Measurements from ENCODE around the gene TLNRD1.
A peak's percentile ranks its signal among the peaks of the same experiment; 100 is the strongest.
"Not testable (repeated sequence)": the region's sequence is repeated elsewhere in the genome, so short reads cannot be mapped to it uniquely, and the experiment has no call there.

Gene TLNRD1

DNA sequence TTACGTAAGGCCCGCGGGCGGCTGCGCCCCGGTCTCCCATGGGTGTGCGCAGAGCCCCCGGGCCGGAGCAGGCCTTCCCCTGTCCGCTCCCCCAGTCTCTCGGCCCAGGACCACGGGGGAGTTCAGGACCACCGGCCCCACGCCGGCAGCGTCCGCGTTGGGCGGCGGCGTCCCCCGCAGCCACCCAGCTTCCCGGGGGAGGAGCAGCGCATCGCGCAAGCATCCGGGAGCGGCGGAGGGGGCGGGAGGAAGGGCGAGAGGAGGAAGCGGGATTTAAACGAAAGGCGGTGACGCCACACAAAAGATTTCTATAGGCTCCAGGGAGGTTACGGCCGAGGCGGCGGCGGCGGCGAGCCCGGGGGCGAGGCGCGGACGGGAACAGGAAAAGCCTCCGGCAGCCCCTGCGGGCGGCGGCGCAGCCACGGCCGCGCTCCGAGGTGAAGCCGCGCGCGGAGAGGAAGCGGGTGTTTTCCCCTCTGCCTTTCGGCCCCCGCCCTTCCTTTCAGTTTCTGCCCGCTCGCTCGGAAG, at the start of gene TLNRD1:
TLNRD1 (plus strand) TSS at position 300 of the 528 bp plus-strand sequence. CDS start 1,349 bp downstream, outside the sequence.
- peak; percentile 67 for DNase-seq (ENCODE audit: low read depth)

DNA sequence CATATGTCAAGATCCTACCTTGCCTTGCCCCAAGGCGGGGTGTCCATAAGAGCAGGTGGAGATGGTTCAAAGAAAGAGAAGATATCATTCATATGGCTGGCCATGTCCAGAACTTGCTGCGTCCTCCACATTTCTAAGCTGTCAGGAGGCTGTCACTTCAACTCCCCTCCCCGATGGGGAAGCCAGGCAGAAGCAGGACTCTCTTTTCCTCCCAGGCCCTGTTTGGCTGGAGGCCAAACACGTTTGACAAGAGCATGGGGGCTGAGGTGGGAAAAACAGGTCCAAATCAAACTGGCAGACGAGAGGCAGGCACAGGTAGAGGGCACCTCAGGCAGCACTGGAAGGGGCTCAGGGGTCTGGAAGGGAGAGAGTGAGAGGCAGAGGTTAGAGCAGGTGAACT, 48.8 kb upstream of the TLNRD1 start:
- no peak for DNase-seq (ENCODE audit: low read depth)

DNA sequence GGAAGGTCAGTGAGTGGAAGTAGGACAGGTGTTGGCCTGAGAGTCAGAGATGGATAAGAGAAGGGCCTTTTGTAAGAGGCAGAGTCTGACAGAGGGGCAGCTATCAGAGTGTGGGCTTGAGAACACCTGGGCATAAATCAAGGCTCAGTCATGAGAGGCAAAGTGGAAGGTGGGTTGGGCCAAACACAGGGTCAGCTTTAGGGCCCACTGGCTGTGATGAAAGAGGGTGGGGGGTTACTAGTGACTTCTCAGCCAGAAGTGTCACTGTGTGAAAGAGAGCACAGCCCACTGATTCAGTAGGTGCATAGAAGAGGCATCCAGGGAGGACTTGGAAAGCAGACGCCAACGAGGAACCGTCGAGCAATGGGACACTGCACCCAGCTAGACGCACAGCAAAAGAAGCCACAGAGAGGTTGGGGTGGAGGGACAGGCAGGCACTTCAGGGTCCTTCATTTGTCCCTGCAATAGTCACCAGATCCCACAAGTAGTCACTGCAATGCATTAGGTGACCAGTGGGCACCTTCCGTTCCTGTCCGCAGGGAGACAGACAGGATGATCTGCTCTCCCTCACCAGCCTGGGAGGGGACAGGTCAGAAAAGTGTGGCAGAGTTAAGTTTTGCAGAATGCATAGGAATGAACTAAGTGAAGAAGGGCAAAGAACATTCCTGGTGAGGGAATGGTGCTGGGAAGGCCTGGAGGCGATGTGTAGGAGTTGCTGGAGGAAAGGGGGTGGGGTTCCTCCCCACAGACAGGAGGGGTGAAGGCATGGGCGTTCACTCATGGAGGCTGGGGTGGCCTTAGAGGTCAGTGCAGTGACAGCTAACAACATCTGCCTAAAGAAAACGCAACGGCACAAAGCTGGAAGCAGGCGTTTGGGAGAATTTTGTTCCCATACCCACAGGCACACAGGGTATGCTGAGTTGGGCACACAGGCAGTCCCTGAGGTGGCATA, 47.4 kb upstream of the TLNRD1 start:
- DNase-seq (ENCODE audit: low read depth) = no peak

DNA sequence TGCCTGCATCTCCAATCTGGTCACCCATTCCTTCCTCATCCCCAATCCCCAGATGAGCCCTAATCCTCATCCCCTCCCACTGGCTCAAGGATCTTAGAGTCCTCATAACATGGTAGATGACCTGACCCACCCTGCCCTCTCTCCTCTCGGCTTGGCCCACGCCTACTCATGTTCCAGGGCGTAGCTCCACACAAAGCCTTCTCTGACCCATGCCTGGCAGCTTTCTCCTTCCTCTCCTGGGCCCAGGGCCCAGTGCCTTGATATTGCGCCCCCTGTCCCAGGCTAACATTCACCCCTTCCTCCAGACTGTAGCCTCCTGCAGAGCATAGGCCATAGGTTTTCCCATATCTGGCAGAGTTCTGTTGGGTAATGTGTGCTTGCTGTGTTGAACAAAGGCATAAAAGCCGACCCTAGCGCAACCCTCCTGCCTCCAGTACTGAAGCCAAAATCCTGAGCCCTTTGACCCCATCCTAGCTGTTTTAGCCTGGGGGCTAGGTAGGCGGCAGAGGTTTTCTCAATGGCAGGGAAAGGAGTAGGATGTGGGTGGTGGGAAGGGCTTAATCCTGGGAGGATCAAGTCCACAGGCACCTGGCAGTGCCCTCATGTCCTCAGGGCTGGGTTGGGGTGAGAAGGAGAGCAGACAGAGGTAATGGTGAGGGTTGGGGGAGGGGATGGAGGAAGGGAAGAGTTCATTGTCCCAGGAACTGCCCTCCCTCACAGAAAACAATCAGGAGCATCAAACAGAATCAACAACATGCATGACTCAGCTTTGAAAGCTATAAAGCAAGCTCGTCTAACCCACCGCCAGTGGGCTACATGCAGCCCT, 46.6 kb upstream of the TLNRD1 start:
- DNase-seq (ENCODE audit: low read depth) = no peak

DNA sequence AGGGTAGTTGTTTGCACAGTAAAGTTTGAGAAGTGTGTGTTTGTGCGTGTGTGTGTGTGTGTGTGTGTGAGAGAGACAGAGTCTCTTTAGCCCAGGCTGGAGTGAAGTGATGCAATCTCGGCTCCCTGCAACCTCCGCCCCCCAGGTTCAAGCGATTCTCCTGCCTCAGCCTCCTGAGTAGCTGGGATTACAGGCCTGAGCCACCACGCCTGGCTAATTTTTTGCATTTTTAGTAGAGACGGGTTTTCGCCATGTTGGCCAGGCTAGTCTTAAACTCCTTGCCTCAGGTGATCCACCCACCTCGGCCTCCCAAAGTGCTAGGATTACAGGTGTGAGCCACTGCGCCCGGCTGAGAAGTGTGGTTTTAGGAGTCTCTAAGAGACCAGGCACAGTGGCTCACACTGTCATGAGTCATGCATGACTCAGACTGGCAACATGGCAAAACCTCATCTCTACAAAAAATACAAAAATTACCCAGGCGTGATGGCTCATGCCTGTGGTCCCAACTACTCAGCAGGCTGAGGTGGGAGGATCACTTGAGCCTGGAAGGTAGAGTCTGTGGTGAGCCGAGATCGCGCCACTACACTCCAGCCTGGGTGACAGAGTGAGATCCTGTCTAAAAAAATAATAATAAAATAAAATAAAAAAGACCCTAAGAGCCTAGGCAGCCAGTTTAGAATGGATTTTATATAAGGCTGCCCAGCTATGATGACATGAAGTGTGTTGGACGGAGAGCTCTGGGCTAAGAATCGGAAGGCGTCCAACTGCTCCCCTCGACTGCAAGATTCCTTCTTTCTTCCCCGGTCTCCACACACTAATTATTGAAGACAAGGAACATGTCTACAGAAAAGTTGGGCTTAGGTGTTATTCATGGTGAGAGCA, 44.9 kb upstream of the TLNRD1 start:
- DNase-seq (ENCODE audit: low read depth) = peak; percentile 89

DNA sequence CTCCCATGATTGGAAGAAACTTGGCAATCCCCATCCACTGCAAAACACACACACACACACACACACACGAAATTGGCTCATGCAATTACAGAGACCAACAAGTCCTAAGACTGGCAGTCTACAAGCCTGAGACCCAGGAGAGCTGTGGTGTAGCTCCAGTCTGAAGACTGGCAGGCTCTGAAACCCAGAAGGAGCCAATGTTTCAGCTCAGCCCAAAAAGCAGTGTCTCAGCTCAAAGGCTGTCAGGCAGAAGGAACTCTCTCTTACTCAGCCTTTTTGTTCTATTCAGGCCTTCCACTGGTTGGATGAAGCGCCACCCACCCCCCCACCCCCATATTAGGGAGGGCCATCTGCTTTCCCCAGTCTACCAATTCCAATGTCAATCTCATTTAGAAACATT, 43.2 kb upstream of the TLNRD1 start:
- DNase-seq (ENCODE audit: low read depth) = no peak

DNA sequence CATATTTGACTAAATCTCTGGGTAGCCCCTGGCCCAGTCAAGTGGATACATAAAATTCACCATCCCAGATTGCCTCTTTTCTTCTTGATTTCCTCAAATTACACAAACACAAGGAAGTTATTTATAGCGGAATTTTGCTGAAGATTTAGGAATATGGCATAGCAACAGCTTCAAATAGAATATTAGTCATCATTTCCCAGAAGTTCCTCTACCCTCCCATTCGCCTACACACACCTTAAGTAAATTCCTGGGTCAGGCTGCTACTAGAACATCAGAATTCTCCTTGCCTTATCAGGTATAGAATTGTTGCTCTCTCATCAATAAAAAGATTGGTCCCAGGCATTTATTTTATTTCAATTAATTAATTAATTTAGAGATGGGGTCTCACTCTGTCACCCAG, 42.7 kb upstream of the TLNRD1 start:
- DNase-seq (ENCODE audit: low read depth) = no peak

DNA sequence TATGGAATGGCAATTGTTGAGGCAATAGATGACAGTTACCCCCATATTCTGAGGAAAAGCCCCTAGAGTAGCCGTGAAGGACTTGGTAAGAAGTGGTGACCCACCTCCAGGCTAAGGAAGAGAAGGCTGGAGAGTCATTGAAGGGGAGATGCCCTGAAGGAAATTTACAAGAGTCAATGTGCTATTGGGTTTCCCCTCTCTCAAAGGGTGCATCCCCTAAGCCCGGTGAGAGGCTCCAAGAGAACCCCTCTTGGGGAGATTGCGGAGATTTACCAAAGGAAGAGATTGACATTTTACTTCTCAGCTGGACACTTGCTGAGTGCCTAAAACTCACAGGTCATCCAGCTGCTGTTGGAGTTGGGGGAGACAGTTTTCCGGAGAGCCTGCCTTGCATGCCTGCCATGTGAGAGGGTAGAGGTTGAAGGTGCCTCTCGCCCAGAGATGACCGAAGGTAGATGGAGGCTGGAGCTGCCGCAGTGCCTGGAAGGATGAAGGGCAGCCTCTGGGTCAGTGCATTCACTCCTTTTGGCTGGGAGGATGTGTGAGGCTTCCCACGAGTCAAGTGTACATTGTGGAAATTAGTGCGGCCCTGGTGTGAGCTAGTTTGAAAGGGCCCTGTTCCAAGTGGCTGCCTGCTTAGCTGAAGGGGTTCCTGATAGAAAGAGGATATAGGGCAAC, 41.8 kb upstream of the TLNRD1 start:
- no peak for DNase-seq (ENCODE audit: low read depth)

DNA sequence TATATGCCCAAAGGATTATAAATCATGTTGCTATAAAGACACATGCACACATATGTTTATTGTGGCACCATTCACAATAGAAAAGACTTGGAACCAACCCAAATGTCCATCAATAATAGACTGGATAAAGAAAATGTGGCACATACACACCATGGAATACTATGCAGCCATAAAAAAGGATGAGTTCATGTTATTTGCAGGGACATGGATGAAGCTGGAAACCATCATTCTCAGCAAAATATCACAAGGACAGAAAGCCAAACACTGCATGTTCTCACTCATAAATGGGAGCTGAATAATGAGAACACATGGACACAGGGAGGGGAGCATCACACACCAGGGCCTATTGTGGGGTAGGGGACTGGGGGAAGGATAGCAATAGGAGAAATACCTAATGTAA, 35.3 kb upstream of the TLNRD1 start:
- DNase-seq (ENCODE audit: low read depth) = not testable (repeated sequence)

DNA sequence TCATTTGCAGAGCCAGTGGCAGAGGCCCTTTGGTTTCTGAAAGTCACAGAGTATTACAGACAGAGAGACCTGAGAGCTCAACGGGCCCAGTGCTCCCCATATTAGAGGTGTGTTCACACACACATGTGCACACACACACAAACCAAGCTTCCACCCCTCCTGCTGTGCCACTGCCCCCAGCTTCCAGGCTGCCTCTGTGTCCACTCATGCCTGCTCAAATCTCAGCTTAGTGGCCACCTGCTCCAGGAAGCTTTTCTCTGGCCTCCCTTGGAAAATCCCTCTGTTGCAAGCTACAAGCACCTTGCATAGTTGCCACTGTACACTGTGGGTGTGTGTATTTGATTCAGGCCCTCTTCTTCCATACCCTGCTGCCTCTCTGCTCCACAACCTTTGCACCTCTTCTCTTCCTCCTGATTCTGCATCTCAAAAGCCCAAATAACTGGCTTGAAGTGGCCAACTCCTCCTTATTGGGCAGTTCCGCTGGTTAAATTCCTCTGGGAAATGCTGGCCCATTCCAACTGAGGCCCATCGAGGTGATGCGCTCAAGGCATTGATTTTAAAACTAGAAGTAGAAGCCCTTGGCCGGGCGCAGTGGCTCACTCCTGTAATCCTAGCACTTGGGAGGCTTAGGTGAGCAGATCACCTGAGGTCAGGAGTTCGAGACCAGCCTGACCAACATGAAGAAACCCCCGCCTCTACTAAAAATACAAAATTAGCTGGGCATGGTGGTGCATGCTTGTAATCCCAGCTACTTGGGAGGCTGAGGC, 34.1 kb upstream of the TLNRD1 start:
- no peak for DNase-seq (ENCODE audit: low read depth)

DNA sequence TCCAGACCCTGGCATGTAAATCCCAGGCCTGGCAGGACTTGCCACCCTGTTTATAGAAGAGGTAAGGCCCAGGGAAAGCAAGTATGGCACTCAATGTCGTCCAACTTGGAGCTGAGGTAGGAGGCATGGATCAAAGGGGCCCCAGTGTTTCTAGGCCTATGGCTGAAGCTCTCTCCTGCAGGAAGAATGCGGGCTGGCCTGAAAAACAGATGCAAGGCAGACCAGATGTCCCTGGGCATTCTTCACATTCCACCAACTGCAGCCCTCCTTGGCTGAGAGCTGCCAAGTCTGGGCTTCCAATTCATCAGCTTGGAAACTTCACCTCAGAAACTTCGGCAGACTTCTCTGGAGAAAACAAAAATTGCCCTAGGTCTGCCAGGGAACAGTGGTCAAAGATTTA, 33.3 kb upstream of the TLNRD1 start:
- no peak for DNase-seq (ENCODE audit: low read depth)

DNA sequence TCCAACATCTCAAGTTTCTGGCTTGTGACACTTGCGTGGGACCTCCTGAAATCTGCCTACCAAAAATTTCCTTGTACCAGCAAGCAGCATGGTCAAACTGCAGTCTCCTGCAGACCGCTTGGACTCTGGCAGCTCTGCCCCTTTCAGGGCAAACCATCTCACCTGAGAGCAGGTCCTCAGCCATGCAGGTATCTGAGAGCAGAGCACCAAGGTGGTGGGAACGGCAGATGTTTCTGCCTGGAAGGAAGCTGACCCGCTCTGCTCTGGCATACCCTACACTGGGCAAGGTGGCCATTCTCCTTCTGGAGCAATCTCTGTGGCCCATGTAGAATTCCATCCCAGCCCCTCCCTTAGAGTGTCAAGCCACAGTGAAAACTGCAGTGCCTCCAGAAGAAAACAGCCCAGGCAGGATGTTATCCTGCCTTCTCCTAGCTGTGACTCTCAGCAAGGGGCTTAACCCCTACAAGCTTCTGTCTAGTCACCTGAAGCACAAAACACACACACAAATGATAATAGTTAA, 32.7 kb upstream of the TLNRD1 start:
- DNase-seq (ENCODE audit: low read depth) = no peak

DNA sequence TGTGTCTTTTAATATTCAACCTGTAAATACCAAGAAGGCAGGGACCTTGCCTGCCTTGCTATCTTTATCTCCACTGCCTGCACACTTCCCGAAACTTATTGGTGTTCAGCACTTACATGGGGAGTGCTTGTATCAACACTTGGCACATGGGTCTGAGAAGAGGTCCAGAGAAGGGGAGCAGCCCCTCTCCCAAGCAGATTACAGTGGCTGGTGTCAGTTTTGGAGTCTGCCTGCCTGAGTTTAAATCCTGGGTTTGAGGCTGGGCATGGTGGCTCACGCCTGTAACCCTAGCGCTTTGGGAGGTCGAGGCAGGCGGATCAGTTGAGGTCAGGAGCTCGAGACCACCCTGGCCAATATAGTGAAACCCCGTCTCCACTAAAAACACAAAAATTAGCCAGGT, 31.4 kb upstream of the TLNRD1 start:
- no peak for DNase-seq (ENCODE audit: low read depth)

DNA sequence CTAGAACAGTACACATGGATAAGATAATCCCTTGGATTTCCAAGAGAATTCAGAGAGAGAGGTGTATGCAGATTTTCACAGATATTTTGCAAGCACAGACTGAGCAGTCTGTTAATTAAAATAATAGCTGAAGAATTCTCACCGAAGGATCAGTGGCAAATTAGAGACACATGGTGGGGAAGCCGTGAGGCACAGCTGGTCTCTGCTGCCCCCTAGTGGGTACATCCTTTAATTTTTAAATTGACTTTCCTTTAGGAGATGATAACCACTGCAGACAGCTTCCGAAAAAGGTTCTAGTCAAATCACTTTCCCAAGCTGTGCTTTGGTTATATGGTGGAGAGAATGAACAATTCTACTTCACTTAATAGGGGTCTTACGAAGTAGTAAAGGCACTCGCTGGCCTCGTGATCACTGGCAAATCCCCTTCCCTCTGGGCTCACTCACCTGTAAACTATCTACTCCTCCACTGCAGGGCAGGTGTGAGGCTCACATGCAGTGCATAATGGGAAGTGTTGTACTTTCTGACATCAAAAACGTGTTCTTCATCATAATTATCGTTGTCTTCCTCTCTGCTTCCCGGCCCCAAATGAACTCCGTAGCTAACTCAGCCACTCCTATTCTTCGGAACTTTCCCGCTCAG, 30.6 kb upstream of the TLNRD1 start:
- no peak for DNase-seq (ENCODE audit: low read depth)

DNA sequence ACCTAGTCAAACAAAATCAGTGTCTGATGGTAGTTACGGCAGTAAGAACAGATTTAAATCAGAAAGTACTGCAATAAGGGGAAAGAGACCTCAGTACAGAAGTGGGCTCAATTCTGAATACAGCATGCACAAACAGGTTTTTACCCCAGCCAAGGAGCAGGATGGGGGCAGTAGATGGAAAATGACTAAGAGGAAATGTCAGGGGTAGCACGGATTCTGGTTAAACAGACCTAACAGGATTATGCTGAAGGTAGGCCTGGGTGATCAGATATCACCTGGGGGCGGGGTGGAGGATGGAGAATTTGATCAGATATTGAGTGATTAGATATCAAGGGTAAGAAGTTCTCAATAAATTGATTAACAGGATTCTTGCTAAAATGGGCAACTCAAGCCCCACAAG, 30.1 kb upstream of the TLNRD1 start:
- DNase-seq (ENCODE audit: low read depth) = no peak

DNA sequence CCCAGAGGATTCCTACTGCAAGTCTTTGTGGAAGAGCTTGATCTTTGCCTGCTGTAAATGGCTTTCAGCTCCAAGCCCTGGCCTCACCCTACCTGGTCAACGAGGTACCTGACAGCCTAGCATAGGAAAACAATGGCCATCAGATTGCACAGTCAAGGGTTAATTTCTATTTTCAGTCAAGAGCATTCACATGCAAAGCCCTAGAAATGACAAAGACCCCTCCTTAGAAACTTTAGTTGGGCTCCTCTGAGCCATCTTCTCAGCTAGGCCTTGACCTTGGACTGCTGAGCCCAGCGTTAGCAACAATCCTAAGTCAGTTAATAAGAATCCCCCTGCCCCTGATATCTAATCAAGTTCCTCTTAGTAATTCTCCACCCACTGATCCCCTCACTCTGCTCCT, 29.6 kb upstream of the TLNRD1 start:
- DNase-seq (ENCODE audit: low read depth) = no peak

DNA sequence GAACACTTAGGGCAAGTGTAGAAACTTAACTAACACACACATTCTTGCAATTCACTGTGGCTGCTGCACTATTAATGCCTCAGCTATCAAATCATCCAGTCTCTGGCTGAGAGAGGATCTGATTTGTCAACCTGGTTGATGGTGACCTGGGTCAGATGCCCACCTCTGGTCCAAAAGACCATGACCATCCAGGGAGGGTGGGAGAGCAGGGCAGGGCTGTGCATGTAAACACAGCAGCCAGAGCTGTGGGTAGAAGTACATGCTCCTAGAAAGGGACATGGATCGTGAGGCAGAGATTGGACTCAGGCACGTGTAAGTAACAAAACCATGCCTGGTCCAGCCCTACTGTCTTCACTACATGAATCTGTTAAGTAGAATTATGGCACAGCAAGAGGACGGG, 28.4 kb upstream of the TLNRD1 start:
- DNase-seq (ENCODE audit: low read depth) = no peak

DNA sequence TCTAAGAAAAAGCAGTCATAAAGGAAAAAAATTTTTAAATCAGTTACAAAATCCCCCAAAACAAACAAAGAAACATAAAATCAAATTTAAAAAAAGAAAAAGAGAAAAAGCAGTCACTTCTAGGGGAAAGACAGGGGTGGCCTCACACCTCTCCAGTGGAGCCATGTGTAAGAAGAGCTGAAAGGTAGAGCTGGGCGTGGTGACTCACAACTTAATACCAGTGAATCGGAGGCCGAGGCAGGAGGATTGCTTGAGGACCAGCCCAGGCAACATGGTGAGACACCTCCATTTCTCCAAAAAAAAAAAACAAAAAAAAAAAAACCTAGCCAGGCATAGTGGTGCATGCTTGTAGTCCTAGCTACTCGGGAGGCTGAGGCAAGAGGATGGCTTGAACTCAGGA, 25.8 kb upstream of the TLNRD1 start:
- no peak for DNase-seq (ENCODE audit: low read depth)

DNA sequence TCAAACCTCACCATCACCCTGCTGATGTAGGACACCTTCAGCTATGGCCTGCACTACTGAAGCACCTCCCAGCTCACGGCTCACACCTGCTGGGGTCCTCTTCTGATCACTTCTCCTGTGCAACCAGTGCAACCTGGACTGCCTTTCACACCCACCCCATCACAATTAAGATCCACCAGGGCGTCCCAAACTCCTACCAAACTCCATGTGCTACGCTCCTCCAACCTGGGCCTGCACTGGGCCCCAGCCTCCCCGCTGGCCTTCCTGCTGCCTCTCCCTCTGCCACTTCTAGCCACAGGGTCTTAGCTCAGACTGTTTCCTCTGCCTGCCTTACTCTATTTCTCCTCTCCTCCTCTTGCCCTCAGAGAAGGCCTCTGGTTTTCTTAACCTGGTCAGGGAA, 23.9 kb upstream of the TLNRD1 start:
- DNase-seq (ENCODE audit: low read depth) = no peak

DNA sequence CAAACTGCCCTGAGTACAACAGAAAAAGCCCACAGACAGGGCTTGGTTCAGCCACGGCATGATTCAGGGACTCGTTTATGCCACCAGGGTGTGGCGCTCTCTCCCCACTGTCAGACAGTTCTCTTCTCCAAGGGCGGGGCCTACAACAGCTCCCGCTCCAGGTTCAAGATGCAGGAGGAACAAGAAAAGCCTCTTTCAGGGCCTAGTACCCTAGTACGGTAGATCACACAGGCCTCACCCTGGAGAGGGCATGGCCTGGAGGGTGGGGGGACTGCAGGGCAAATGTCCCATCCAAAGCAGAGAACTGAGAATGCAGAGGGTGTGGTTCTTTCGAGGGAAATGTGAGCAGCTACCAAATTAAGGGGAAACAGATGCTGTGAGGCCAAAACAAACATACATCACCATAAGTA, 23.1 kb upstream of the TLNRD1 start:
- no peak for DNase-seq (ENCODE audit: low read depth)
